Loucy (cell line): Measurements from ENCODE around the gene MAN2A1.

Experiments
- H2AFZ ChIP-seq: fragments of 200-600 bp; sonication (generic); 2 replicates; pipeline ENCODE4 v1.6.0; 2016; ENCODE audit warnings: antibody characterized with exemption, mild to moderate bottlenecking, low read length, moderate library complexity
- H3F3A ChIP-seq: fragments of 200-600 bp; 2 replicates; pipeline ENCODE4 v1.6.0; 2016; ENCODE audit warnings: antibody characterized with exemption, low read depth, mild to moderate bottlenecking
- H3K27me3 ChIP-seq: fragments of 200-600 bp; sonication (generic); 2 replicates; pipeline ENCODE4 v1.6.1; 2014; ENCODE audit warnings: low read length, mild to moderate bottlenecking; ENCODE audit not compliant: insufficient read depth, poor library complexity, severe bottlenecking
- H3K36me3 ChIP-seq: fragments of 200-600 bp; sonication (generic); 2 replicates; pipeline ENCODE4 v1.6.1; 2016; ENCODE audit warnings: low read length; ENCODE audit not compliant: insufficient read depth
- H3K4me1 ChIP-seq: fragments of 200-600 bp; sonication (generic); 2 replicates; pipeline ENCODE4 v1.5.1; 2014; ENCODE audit warnings: low read length, mild to moderate bottlenecking; ENCODE audit not compliant: insufficient read depth, poor library complexity, severe bottlenecking
- H3K4me2 ChIP-seq: fragments of 200-600 bp; sonication (generic); 2 replicates; pipeline ENCODE4 v1.6.0; 2014; ENCODE audit warnings: antibody characterized with exemption, low read length, low read depth, mild to moderate bottlenecking; ENCODE audit not compliant: poor library complexity, severe bottlenecking
- H3K4me3 ChIP-seq: fragments of 200-600 bp; sonication (generic); 2 replicates; pipeline ENCODE4 v1.5.1; 2014; ENCODE audit warnings: low read length, mild to moderate bottlenecking, mixed read lengths; ENCODE audit not compliant: poor library complexity, severe bottlenecking
- H3K79me2 ChIP-seq: fragments of 200-600 bp; sonication (generic); 2 replicates; pipeline ENCODE4 v1.6.1; 2014; ENCODE audit warnings: low read length; ENCODE audit not compliant: insufficient read depth
- H3K9ac ChIP-seq: fragments of 200-600 bp; sonication (generic); 2 replicates; pipeline ENCODE4 v1.6.0; 2014; ENCODE audit warnings: mild to moderate bottlenecking, low read depth, low read length, moderate library complexity; ENCODE audit not compliant: poor library complexity, severe bottlenecking
- H3K9me2 ChIP-seq: fragments of 200-600 bp; sonication (generic); replicated peaks from 2 replicates; pipeline ENCODE4 v1.6.1; 2016; ENCODE audit warnings: low read depth, low read length, mixed read lengths
- H3K9me3 ChIP-seq: fragments of 200-600 bp; sonication (generic); 2 replicates; pipeline ENCODE4 v1.6.1; 2014; ENCODE audit warnings: mild to moderate bottlenecking, antibody characterized with exemption, low read length, low read depth; ENCODE audit not compliant: insufficient read depth
- H4K20me1 ChIP-seq: fragments of 200-600 bp; sonication (generic); 2 replicates; pipeline ENCODE4 v1.6.0; 2014; ENCODE audit warnings: antibody characterized with exemption, low read length, mild to moderate bottlenecking; ENCODE audit not compliant: insufficient read depth, poor library complexity, severe bottlenecking
- EZH2phosphoT487 ChIP-seq: fragments of 200-600 bp; IDR thresholded peaks from 2 replicates; pipeline ENCODE4 v1.6.1; 2018; ENCODE audit warnings: antibody characterized with exemption, mild to moderate bottlenecking, moderate library complexity, borderline replicate concordance
- TF ChIP-seq, protein P1 (sequence below): fragments of 200-600 bp; sonication (generic); conservative IDR thresholded peaks from 2 replicates; pipeline ENCODE4 v1.5.1; 2014; ENCODE audit warnings: mild to moderate bottlenecking, antibody characterized with exemption, low read length

Gene MAN2A1

DNA sequence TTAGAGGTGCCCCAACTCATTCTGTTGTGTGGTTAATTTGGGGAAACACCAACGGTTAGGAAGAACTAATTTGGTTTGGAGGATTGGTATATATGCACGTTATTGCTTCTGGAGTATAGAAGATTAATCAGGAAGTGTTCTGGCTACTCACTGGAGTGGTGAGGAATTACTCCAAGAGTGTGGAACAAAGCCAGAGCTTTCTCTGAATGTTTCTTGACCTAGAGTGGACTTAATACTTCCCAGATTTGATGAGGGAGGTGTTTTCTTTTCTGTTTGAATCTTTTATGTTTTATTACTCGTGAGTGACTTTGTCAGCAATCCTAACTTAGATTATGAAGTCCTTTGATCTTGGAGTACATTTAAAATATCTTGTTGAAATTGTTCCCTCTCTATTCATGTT is 163.7 kb downstream of the MAN2A1 start:
- Histone ChIP-seq H3K4me3 (no peak overlapping the region), H3K79me2 (no peaks in the 10 kb centered on the region), H4K20me1 (no peaks in the 10 kb centered on the region), H3K4me1 (peaks cover 23% of the 10 kb centered on the region), H3K9ac (no peak overlapping the region), H3K4me2 (no peak overlapping the region), H3K27me3 (no peaks in the 10 kb centered on the region), H3K9me3 (no peaks in the 10 kb centered on the region), H3K36me3 (peaks cover 4% of the 10 kb centered on the region; the same call in 1 of the 2 replicates), H3F3A (no peaks in the 10 kb centered on the region), H2AFZ (no peak overlapping the region), H3K9me2 (no peaks in the 10 kb centered on the region)
- TF ChIP-seq EZH2phosphoT487, result no peak
- TF ChIP-seq, protein P1, sequence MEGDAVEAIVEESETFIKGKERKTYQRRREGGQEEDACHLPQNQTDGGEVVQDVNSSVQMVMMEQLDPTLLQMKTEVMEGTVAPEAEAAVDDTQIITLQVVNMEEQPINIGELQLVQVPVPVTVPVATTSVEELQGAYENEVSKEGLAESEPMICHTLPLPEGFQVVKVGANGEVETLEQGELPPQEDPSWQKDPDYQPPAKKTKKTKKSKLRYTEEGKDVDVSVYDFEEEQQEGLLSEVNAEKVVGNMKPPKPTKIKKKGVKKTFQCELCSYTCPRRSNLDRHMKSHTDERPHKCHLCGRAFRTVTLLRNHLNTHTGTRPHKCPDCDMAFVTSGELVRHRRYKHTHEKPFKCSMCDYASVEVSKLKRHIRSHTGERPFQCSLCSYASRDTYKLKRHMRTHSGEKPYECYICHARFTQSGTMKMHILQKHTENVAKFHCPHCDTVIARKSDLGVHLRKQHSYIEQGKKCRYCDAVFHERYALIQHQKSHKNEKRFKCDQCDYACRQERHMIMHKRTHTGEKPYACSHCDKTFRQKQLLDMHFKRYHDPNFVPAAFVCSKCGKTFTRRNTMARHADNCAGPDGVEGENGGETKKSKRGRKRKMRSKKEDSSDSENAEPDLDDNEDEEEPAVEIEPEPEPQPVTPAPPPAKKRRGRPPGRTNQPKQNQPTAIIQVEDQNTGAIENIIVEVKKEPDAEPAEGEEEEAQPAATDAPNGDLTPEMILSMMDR, result no peak

DNA sequence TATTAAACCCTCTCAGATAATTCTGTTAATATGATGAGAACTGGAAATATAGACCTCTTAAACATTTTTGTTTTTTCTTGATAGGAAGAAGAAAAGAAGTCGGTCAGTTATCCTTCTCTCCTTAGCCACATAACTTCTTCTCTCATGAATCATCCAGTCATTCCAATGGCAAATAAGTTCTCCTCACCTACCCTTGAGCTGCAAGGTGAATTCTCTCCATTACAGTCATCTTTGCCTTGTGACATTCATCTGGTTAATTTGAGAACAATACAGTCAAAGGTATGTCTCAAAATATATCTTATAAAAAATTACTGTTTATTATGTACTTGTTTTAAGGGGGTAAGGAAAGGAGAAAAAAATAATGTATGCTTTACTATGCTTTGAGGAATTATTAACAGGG is 165.3 kb downstream of the MAN2A1 start:
- H3F3A ChIP-seq, result no peaks in the 10 kb centered on the region
- no peaks in the 10 kb centered on the region for H3K79me2 ChIP-seq
- peaks cover 9% of the 10 kb centered on the region; the same call in 1 of the 2 replicates for H3K36me3 ChIP-seq

DNA sequence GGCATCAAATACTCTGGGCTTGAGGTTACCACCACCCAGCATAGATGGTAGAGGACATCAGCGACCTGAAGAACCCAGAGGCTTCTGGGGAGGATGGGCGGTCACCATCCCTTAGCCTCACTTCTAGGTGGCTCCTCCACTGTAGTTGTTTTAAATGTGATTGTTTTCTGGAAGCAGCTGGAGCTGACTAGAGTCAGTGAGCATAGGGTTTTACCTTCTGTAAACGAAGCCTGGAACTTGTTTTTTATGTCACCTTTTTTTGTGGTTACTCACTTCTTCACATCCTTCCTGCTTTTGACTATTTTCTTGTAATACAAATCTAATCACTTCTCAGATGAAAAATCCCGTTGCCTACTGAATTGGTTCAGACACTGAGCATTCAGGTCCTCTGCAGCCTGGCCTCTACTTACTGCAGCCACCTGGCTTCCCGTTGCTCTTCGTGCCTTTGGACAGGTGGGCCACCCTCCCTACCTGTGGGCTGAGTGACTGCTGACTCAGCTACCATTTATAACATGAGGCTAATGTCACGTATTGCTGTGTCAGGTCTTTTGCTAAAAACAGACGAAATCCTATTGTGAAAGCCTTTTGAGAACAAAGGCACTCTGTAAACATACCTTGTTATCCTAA is 167.8 kb downstream of the MAN2A1 start:
- peaks cover 9% of the 10 kb centered on the region; the same call in 1 of the 2 replicates for H3K36me3 ChIP-seq
- H3K9ac ChIP-seq, result no peak overlapping the region
- H3K27me3 ChIP-seq, result no peaks in the 10 kb centered on the region
- TF ChIP-seq, protein P1, result no peak
- TF ChIP-seq EZH2phosphoT487, result no peak
- no peak overlapping the region for H2AFZ ChIP-seq
- H3K4me1 ChIP-seq, result peaks cover 11% of the 10 kb centered on the region
- no peaks in the 10 kb centered on the region for H3K79me2 ChIP-seq
- no peaks in the 10 kb centered on the region for H3K9me2 ChIP-seq
- H3K4me3 ChIP-seq, result no peak overlapping the region
- H3F3A ChIP-seq, result no peaks in the 10 kb centered on the region
- H4K20me1 ChIP-seq, result no peaks in the 10 kb centered on the region
- no peaks in the 10 kb centered on the region for H3K9me3 ChIP-seq
- H3K4me2 ChIP-seq, result no peak overlapping the region

More for the DNA sequence above, 165.3 kb downstream of the MAN2A1 start:
- peaks cover 6% of the 10 kb centered on the region for H3K4me1 ChIP-seq
- H4K20me1 ChIP-seq, result no peaks in the 10 kb centered on the region
- no peak overlapping the region for H2AFZ ChIP-seq
- no peak overlapping the region for H3K4me2 ChIP-seq
- no peaks in the 10 kb centered on the region for H3K9me2 ChIP-seq
- no peak overlapping the region for H3K9ac ChIP-seq
- no peaks in the 10 kb centered on the region for H3K27me3 ChIP-seq
- H3K4me3 ChIP-seq, result no peak overlapping the region
- H3K9me3 ChIP-seq, result no peaks in the 10 kb centered on the region
- TF ChIP-seq EZH2phosphoT487, result no peak
- TF ChIP-seq, protein P1, result no peak
